Measurements from ENCODE around the gene IQGAP2.
"Not testable (repeated sequence)": the region's sequence is repeated elsewhere in the genome, so short reads cannot be mapped to it uniquely, and the experiment has no call there.

The IQGAP2 gene

GRCh38 chr5:76433261-76433660 is 30.2 kb downstream of the IQGAP2 start:
- Histone ChIP-seq H3K9me2 (replicated peaks; ENCODE audit: control insufficient read depth, low read length) (no peaks in the 10 kb centered on the region), H3K9me3 (ENCODE audit: control insufficient read depth, insufficient read depth, low read length) (peaks cover 10% of the 10 kb centered on the region; the same call in 1 of the 2 replicates), H3K27me3 (ENCODE audit: control insufficient read depth, low read length) (no peaks in the 10 kb centered on the region), H3K27ac (ENCODE audit: low read depth, low read length) (no peak overlapping the region), H3K4me3 (ENCODE audit: low read length) (no peak overlapping the region), H3F3A (ENCODE audit: control insufficient read depth, insufficient read depth) (no peaks in the 10 kb centered on the region), H4K20me1 (ENCODE audit: control insufficient read depth, insufficient read depth, low read depth, low read length) (no peaks in the 10 kb centered on the region), H3K79me2 (ENCODE audit: control insufficient read depth, low read length) (peaks cover 67% of the 10 kb centered on the region), H3K4me2 (ENCODE audit: low read length) (no peak overlapping the region), H3K4me1 (ENCODE audit: control insufficient read depth, low read length) (no peaks in the 10 kb centered on the region), H3K36me3 (ENCODE audit: control insufficient read depth, low read length) (no peaks in the 10 kb centered on the region)
- TF ChIP-seq EZH2phosphoT487 (IDR thresholded peaks at IDR 0.05; ENCODE audit: borderline replicate concordance, low read length) (no peak), CTCF (IDR thresholded peaks at IDR 0.05; ENCODE audit: low read depth, low read length, poor library complexity, severe bottlenecking) (no peak)

GRCh38 chr5:76437507-76437906 is 34.4 kb downstream of the IQGAP2 start:
- H3K36me3 ChIP-seq (ENCODE audit: control insufficient read depth, low read length); H3K9me2 ChIP-seq (replicated peaks; ENCODE audit: control insufficient read depth, low read length); H3F3A ChIP-seq (ENCODE audit: control insufficient read depth, insufficient read depth); H3K27ac ChIP-seq (ENCODE audit: low read depth, low read length); H3K4me2 ChIP-seq (ENCODE audit: low read length); H3K27me3 ChIP-seq (ENCODE audit: control insufficient read depth, low read length); H4K20me1 ChIP-seq (ENCODE audit: control insufficient read depth, insufficient read depth, low read depth, low read length); H3K4me3 ChIP-seq (ENCODE audit: low read length); H3K4me1 ChIP-seq (ENCODE audit: control insufficient read depth, low read length): not testable (repeated sequence)
- H3K9me3 ChIP-seq (ENCODE audit: control insufficient read depth, insufficient read depth, low read length): peaks cover 19% of the 10 kb centered on the region
- H3K79me2 ChIP-seq (ENCODE audit: control insufficient read depth, low read length): peaks cover 84% of the 10 kb centered on the region

GRCh38 chr5:76438025-76438424 is 34.9 kb downstream of the IQGAP2 start:
- H3K4me3 ChIP-seq (ENCODE audit: low read length): no peak overlapping the region
- H3F3A ChIP-seq (ENCODE audit: control insufficient read depth, insufficient read depth): no peaks in the 10 kb centered on the region
- H3K27me3 ChIP-seq (ENCODE audit: control insufficient read depth, low read length): no peaks in the 10 kb centered on the region
- H3K9me3 ChIP-seq (ENCODE audit: control insufficient read depth, insufficient read depth, low read length): peaks cover 19% of the 10 kb centered on the region
- peaks cover 80% of the 10 kb centered on the region for H3K79me2 ChIP-seq (ENCODE audit: control insufficient read depth, low read length)
- H3K4me1 ChIP-seq (ENCODE audit: control insufficient read depth, low read length): no peaks in the 10 kb centered on the region
- no peak overlapping the region for H3K27ac ChIP-seq (ENCODE audit: low read depth, low read length)
- H3K9me2 ChIP-seq (replicated peaks; ENCODE audit: control insufficient read depth, low read length): no peaks in the 10 kb centered on the region
- H4K20me1 ChIP-seq (ENCODE audit: control insufficient read depth, insufficient read depth, low read depth, low read length): no peaks in the 10 kb centered on the region
- no peaks in the 10 kb centered on the region for H3K36me3 ChIP-seq (ENCODE audit: control insufficient read depth, low read length)
- no peak overlapping the region for H3K4me2 ChIP-seq (ENCODE audit: low read length)
- TF ChIP-seq CTCF (IDR thresholded peaks at IDR 0.05; ENCODE audit: low read depth, low read length, poor library complexity, severe bottlenecking) (no peak), EZH2phosphoT487 (IDR thresholded peaks at IDR 0.05; ENCODE audit: borderline replicate concordance, low read length) (no peak)

GRCh38 chr5:76439201-76439600 is 36.1 kb downstream of the IQGAP2 start:
- peaks cover 19% of the 10 kb centered on the region for H3K9me3 ChIP-seq (ENCODE audit: control insufficient read depth, insufficient read depth, low read length)
- H3K36me3 ChIP-seq (ENCODE audit: control insufficient read depth, low read length): no peaks in the 10 kb centered on the region
- H3K27me3 ChIP-seq (ENCODE audit: control insufficient read depth, low read length): no peaks in the 10 kb centered on the region
- H3K9me2 ChIP-seq (replicated peaks; ENCODE audit: control insufficient read depth, low read length): no peaks in the 10 kb centered on the region
- peaks cover 70% of the 10 kb centered on the region for H3K79me2 ChIP-seq (ENCODE audit: control insufficient read depth, low read length)
- no peak overlapping the region for H3K4me3 ChIP-seq (ENCODE audit: low read length)
- H3K4me2 ChIP-seq (ENCODE audit: low read length): no peak overlapping the region
- H3F3A ChIP-seq (ENCODE audit: control insufficient read depth, insufficient read depth): no peaks in the 10 kb centered on the region
- no peak for TF ChIP-seq CTCF (IDR thresholded peaks at IDR 0.05; ENCODE audit: low read depth, low read length, poor library complexity, severe bottlenecking)
- no peak for TF ChIP-seq EZH2phosphoT487 (IDR thresholded peaks at IDR 0.05; ENCODE audit: borderline replicate concordance, low read length)
- no peaks in the 10 kb centered on the region for H3K4me1 ChIP-seq (ENCODE audit: control insufficient read depth, low read length)
- no peak overlapping the region for H3K27ac ChIP-seq (ENCODE audit: low read depth, low read length)
- H4K20me1 ChIP-seq (ENCODE audit: control insufficient read depth, insufficient read depth, low read depth, low read length): no peaks in the 10 kb centered on the region

Data from DOHH2 (cell line).